PC-3 (cell line): ENCODE data around the gene MFN1. TPM values are rescaled to one million over a fixed set of nuclear protein-coding genes. Genes with fewer than 3 reads are reported as not detected.

Source experiments
- ATAC-seq: fragments of 200-7000 bp; cut with Tn5 transposase; 2 replicates; pipeline ENCODE4 v1.9.1; 2020; ENCODE audit warnings: mild to moderate bottlenecking, moderate library complexity
- BruUV-seq: library from RNA; stranded (reverse); fragments of 400-500 nt; replicated peaks from 2 replicates; lab custom pipeline; 2021; lab: Mats Ljungman, UMichigan
- CTCF ChIA-PET: fragments of 300-600 bp; sonication (Branson Sonifier 250); formaldehyde crosslinking; loops from one replicate; lab custom pipeline; 2022; ENCODE audit warnings: antibody characterized with exemption; lab: Charles Lee
- POLR2A ChIA-PET: fragments of 300-600 bp; sonication (Branson Sonifier 250); formaldehyde crosslinking; loops from one replicate; lab custom pipeline; 2022; ENCODE audit warnings: antibody characterized with exemption; ENCODE audit not compliant: unreplicated experiment; lab: Charles Lee
- DNase-seq: peaks from one replicate; pipeline ENCODE4 v3.0.0-alpha.2; 2015
- H2AFZ ChIP-seq: fragments of 300-600 bp; sonication (generic); 2 replicates; pipeline ENCODE4 v1.6.0; 2016; ENCODE audit warnings: antibody characterized with exemption, low read length
- H3F3A ChIP-seq: fragments of 300-600 bp; sonication (generic); one replicate; pipeline ENCODE4 v1.6.0; 2017; ENCODE audit warnings: antibody characterized with exemption, low read length, control low read depth, mild to moderate bottlenecking; ENCODE audit not compliant: unreplicated experiment
- H3K27ac ChIP-seq: fragments of 300-600 bp; sonication (generic); 2 replicates; pipeline ENCODE4 v1.5.1; 2016; ENCODE audit warnings: mild to moderate bottlenecking, low read length
- H3K27me3 ChIP-seq: fragments of 300-600 bp; sonication (generic); 2 replicates; pipeline ENCODE4 v1.6.1; 2016; ENCODE audit warnings: low read length, mixed read lengths
- H3K36me3 ChIP-seq: fragments of 300-600 bp; sonication (generic); 2 replicates; pipeline ENCODE4 v1.6.1; 2016; ENCODE audit warnings: low read depth, mixed run types, low read length, mixed read lengths
- H3K4me1 ChIP-seq: fragments of 300-600 bp; sonication (generic); 2 replicates; pipeline ENCODE4 v1.5.1; 2016; ENCODE audit warnings: low read length; ENCODE audit not compliant: insufficient read depth
- H3K4me2 ChIP-seq: fragments of 300-600 bp; sonication (generic); 2 replicates; pipeline ENCODE4 v1.6.0; 2016; ENCODE audit warnings: low read length
- H3K4me3 ChIP-seq: fragments of 300-600 bp; sonication (generic); 2 replicates; pipeline ENCODE4 v1.5.1; 2016; ENCODE audit warnings: mild to moderate bottlenecking, low read length, mixed read lengths
- H3K79me2 ChIP-seq: fragments of 300-600 bp; sonication (generic); 2 replicates; pipeline ENCODE4 v1.6.1; 2017; ENCODE audit warnings: low read length, mixed read lengths
- H3K9ac ChIP-seq: fragments of 300-600 bp; sonication (generic); 2 replicates; pipeline ENCODE4 v1.6.0; 2016; ENCODE audit warnings: mild to moderate bottlenecking, low read length
- H3K9me2 ChIP-seq: fragments of 300-600 bp; sonication (generic); replicated peaks from 2 replicates; pipeline ENCODE4 v1.6.1; 2016; ENCODE audit warnings: mixed run types, low read length, mixed read lengths
- H3K9me3 ChIP-seq: fragments of 300-600 bp; sonication (generic); 2 replicates; pipeline ENCODE4 v1.6.1; 2016; ENCODE audit warnings: low read length, mixed read lengths
- H4K20me1 ChIP-seq: fragments of 300-600 bp; sonication (generic); 2 replicates; pipeline ENCODE4 v1.6.1; 2016; ENCODE audit warnings: low read length, mixed read lengths
- EZH2 ChIP-seq: fragments of 300-600 bp; sonication (generic); IDR thresholded peaks from one replicate; pipeline ENCODE4 v1.6.1; 2017; ENCODE audit warnings: antibody characterized with exemption, mild to moderate bottlenecking, low read length; ENCODE audit not compliant: unreplicated experiment
- EZH2phosphoT487 ChIP-seq: fragments of 300-600 bp; sonication (generic); IDR thresholded peaks from 2 replicates; pipeline ENCODE4 v1.6.1; 2018; ENCODE audit warnings: mild to moderate bottlenecking, antibody characterized with exemption, low read length, borderline replicate concordance
- intact Hi-C: fragments of 100-400 bp; cut with micrococcal nuclease; formaldehyde crosslinking; loops from 2 replicates; pipeline ENCODE4 v1.9.0; 2023
- total RNA-seq: library from RNA; depleted of rRNA; stranded (reverse); fragments of >200 nt; gene quantifications from 2 replicates; pipeline ENCODE4 v1.2.3, GENCODE V29; 2014
- TF ChIP-seq, protein P1 (sequence below): fragments of 300-600 bp; sonication (generic); conservative IDR thresholded peaks from 2 replicates; pipeline ENCODE4 v1.5.1; 2017; ENCODE audit warnings: antibody characterized with exemption, low read depth, mild to moderate bottlenecking, low read length

The MFN1 gene
- total RNA-seq, 1 experiment from 2014 or later, result 42.8 TPM

DNA sequence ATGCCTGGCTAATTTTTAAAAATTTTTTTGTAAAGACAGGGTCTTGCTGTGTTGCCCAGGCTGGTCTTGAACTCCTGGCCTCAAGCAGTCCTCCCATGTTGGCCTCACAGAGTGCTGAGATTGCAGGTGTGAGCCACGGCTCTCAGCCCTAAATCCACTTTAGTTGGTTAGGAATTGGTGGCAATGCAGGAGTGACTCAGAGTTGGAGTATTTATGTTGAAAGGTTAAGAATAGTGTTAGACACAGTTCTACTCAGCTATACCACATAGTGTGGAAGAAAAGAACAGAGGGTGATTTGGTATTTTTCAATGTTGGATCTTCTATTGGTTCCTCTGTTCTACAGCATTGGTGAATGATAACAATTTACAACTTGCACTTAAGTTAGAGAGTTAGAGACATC lies 17.1 kb upstream of the MFN1 start:
- TF ChIP-seq EZH2, result no peak
- no peak for TF ChIP-seq EZH2phosphoT487
- TF ChIP-seq, protein P1, sequence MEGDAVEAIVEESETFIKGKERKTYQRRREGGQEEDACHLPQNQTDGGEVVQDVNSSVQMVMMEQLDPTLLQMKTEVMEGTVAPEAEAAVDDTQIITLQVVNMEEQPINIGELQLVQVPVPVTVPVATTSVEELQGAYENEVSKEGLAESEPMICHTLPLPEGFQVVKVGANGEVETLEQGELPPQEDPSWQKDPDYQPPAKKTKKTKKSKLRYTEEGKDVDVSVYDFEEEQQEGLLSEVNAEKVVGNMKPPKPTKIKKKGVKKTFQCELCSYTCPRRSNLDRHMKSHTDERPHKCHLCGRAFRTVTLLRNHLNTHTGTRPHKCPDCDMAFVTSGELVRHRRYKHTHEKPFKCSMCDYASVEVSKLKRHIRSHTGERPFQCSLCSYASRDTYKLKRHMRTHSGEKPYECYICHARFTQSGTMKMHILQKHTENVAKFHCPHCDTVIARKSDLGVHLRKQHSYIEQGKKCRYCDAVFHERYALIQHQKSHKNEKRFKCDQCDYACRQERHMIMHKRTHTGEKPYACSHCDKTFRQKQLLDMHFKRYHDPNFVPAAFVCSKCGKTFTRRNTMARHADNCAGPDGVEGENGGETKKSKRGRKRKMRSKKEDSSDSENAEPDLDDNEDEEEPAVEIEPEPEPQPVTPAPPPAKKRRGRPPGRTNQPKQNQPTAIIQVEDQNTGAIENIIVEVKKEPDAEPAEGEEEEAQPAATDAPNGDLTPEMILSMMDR, result no peak
- no TSS peak for BruUV-seq
- Histone ChIP-seq H2AFZ (no peak overlapping the region), H3K27me3 (no peaks in the 10 kb centered on the region), H3K79me2 (peaks cover 42% of the 10 kb centered on the region), H3K9me2 (no peaks in the 10 kb centered on the region), H4K20me1 (no peaks in the 10 kb centered on the region), H3K9ac (no peak overlapping the region), H3F3A (no peaks in the 10 kb centered on the region), H3K4me3 (no peak overlapping the region), H3K9me3 (no peaks in the 10 kb centered on the region), H3K27ac (no peak overlapping the region), H3K4me1 (no peaks in the 10 kb centered on the region), H3K4me2 (no peak overlapping the region), H3K36me3 (peaks cover 72% of the 10 kb centered on the region)
- DNase-seq (no peak), ATAC-seq (no peak)
- CTCF ChIA-PET, result no interaction called here
- POLR2A ChIA-PET, result interaction anchor here (0.6 kb wide), 1 partner anchor 183 kb away, joined by 7 read pairs; no protein-coding TSS in a partner anchor
- intact Hi-C loops, result no loop called here

- H3K9ac ChIP-seq, result no peak overlapping the region
- ATAC-seq (no peak), DNase-seq (no peak)
- no peaks in the 10 kb centered on the region for H3K9me2 ChIP-seq
- no peak overlapping the region for H2AFZ ChIP-seq
- intact Hi-C loops, result no loop called here
- no peaks in the 10 kb centered on the region for H3F3A ChIP-seq
- H3K4me1 ChIP-seq, result no peaks in the 10 kb centered on the region
- no peak for TF ChIP-seq EZH2phosphoT487
- TF ChIP-seq, protein P1, result no peak
- TF ChIP-seq EZH2, result no peak
- H3K27ac ChIP-seq, result no peak overlapping the region
- no peak overlapping the region for H3K4me2 ChIP-seq
- no TSS peak for BruUV-seq
- no peaks in the 10 kb centered on the region for H4K20me1 ChIP-seq
- peaks cover 79% of the 10 kb centered on the region for H3K36me3 ChIP-seq
- no peaks in the 10 kb centered on the region for H3K27me3 ChIP-seq
- peaks cover 25% of the 10 kb centered on the region for H3K79me2 ChIP-seq
- POLR2A ChIA-PET, result no interaction called here
- CTCF ChIA-PET, result no interaction called here
- H3K9me3 ChIP-seq, result no peaks in the 10 kb centered on the region
- H3K4me3 ChIP-seq, result no peak overlapping the region
These were observed 15.3 kb upstream of the MFN1 start for GRCh38 chr3:179332240-179332639.

DNA sequence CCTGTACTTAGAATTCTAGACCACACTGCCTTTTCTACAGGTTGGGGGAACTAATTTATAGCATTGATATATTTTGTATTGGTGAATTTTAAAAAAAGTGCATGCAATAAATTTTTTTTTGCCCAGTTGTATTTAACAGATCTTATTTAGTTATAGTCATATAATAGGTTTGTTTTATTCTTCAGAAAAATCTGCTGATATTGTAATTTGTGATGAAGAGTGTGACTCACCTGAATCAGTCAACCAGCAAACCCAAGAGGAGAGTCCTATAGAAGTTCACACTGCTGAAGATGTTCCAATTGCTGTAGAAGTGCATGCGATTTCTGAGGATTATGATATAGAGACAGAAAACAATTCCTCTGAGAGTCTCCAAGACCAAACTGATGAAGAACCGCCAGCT lies 14.4 kb upstream of the MFN1 start:
- no peak for DNase-seq
- no peaks in the 10 kb centered on the region for H3K4me1 ChIP-seq
- TF ChIP-seq, protein P1, result no peak
- no peak for TF ChIP-seq EZH2phosphoT487
- H3K36me3 ChIP-seq, result peaks cover 72% of the 10 kb centered on the region
- BruUV-seq, result no TSS peak
- no peak overlapping the region for H3K4me2 ChIP-seq
- no peaks in the 10 kb centered on the region for H3K27me3 ChIP-seq
- H3K9me2 ChIP-seq, result no peaks in the 10 kb centered on the region
- H3K9ac ChIP-seq, result no peak overlapping the region
- H4K20me1 ChIP-seq, result no peaks in the 10 kb centered on the region
- intact Hi-C loops, result no loop called here
- CTCF ChIA-PET, result no interaction called here
- no peak overlapping the region for H3K27ac ChIP-seq
- POLR2A ChIA-PET, result no interaction called here
- H3K9me3 ChIP-seq, result no peaks in the 10 kb centered on the region
- no peak overlapping the region for H2AFZ ChIP-seq
- no peaks in the 10 kb centered on the region for H3F3A ChIP-seq
- no peak; the same call in 1 of the 2 replicates for ATAC-seq
- H3K79me2 ChIP-seq, result peaks cover 17% of the 10 kb centered on the region
- no peak overlapping the region for H3K4me3 ChIP-seq
